ENCODE measurements around the gene OR2F2. TPM values are rescaled to one million over a fixed set of nuclear protein-coding genes. Genes with fewer than 3 reads are reported as not detected.

The OR2F2 gene
- total and polyA plus RNA-seq, 2 experiments from 2014 or later = not detected

DNA sequence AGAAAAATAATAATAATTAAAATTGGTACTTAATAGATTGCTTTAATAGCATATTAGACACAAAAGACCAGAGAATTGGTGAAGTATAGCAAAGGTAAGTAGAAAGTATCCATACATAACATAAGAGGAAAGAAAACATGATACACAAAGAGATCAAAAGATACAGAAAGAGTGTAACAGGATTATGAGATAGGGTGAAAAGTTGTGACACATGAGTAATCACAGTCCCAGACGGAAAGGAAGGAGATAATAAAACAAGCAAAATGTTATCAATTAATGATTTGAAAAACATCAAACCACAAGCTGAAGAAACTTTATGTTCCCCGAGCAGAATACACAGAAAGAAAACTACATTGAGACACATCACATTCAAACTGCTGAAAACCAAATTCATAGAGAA is 43.6 kb upstream of the OR2F2 start:
- Histone ChIP-seq H3K4me3 (no peak overlapping the region), H3K27ac (no peak overlapping the region), H3K36me3 (no peaks in the 10 kb centered on the region), H3K4me1 (ENCODE audit: low read depth) (no peaks in the 10 kb centered on the region), H3K27me3 (no peaks in the 10 kb centered on the region), H3K9me3 (ENCODE audit: low read depth) (no peaks in the 10 kb centered on the region)
- no peak for DNase-seq (ENCODE audit: low read depth in 1 of 2, low spot score in 1 of 2)
- TF ChIP-seq, protein P1, sequence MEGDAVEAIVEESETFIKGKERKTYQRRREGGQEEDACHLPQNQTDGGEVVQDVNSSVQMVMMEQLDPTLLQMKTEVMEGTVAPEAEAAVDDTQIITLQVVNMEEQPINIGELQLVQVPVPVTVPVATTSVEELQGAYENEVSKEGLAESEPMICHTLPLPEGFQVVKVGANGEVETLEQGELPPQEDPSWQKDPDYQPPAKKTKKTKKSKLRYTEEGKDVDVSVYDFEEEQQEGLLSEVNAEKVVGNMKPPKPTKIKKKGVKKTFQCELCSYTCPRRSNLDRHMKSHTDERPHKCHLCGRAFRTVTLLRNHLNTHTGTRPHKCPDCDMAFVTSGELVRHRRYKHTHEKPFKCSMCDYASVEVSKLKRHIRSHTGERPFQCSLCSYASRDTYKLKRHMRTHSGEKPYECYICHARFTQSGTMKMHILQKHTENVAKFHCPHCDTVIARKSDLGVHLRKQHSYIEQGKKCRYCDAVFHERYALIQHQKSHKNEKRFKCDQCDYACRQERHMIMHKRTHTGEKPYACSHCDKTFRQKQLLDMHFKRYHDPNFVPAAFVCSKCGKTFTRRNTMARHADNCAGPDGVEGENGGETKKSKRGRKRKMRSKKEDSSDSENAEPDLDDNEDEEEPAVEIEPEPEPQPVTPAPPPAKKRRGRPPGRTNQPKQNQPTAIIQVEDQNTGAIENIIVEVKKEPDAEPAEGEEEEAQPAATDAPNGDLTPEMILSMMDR (IDR thresholded peaks at IDR 0.05; ENCODE audit: low read depth, low read length) = no peak

DNA sequence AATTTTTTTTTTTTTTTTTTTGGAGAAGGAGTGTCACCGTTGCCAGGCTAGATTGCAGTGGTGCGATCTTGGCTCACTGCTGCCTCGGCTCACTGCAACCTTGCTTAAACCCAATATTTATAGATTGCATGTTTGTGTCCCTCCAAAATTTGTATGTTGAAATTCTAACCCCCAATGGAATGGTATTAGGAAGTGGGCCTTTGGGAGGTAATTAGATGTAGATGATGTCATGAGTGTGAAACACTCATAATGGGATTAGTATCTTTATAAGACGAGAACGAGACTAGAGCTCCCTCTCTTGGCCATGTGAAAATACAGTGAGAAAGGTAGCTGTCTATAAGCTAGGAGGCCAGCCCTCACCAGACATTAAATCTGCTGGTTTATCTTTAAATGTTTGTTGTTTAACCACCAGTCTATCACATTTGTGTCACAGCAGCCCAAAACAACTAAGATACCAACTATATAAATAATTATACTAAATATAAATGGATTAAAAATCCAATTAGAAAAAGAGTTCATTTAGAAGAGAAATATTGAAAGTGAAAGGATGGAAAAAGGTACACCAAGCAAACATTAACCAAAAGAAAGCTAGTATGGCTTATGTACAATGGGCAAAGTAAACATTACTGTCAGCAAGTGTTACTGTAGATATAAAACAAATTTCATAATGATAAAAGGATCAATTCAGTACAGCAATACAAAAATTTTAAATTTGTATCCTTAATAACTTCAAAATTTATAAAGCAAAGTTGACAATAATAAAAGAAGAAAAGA is 42.3 kb upstream of the OR2F2 start:
- TF ChIP-seq, protein P1 (IDR thresholded peaks at IDR 0.05; ENCODE audit: low read depth, low read length) = peak; percentile 43
- H3K4me3 ChIP-seq = no peak overlapping the region
- no peak overlapping the region for H3K27ac ChIP-seq
- peak; percentile 33 to 57 for DNase-seq (ENCODE audit: low read depth in 1 of 2, low spot score in 1 of 2)
- no peaks in the 10 kb centered on the region for H3K4me1 ChIP-seq (ENCODE audit: low read depth)
- H3K27me3 ChIP-seq = no peaks in the 10 kb centered on the region
- no peaks in the 10 kb centered on the region for H3K36me3 ChIP-seq
- no peaks in the 10 kb centered on the region for H3K9me3 ChIP-seq (ENCODE audit: low read depth)

DNA sequence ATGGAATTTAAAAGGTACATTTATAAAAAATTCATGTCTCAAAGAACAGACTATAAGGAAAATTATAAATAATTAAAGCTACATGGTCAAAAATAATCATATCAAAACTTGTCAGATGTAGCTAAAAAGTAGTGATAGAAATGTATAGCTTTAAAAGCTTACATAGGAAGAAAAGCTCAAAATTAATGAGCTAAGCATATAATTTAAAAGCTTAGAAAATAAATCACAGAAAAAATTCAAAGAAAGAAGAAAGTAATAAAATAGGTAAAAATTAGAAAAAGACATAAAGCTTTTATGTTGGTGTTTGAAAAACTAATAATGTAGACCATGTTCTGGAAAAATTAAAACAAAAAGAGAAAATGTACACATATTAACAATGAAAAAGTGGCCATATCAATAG is 38.4 kb upstream of the OR2F2 start:
- Histone ChIP-seq H3K4me1 (ENCODE audit: low read depth) (peaks cover 17% of the 10 kb centered on the region), H3K4me3 (no peak overlapping the region), H3K36me3 (no peaks in the 10 kb centered on the region), H3K27ac (no peak overlapping the region), H3K27me3 (no peaks in the 10 kb centered on the region), H3K9me3 (ENCODE audit: low read depth) (no peaks in the 10 kb centered on the region)
- DNase-seq (ENCODE audit: low read depth in 1 of 2, low spot score in 1 of 2) = no peak
- TF ChIP-seq, protein P1 (IDR thresholded peaks at IDR 0.05; ENCODE audit: low read depth, low read length) = no peak

DNA sequence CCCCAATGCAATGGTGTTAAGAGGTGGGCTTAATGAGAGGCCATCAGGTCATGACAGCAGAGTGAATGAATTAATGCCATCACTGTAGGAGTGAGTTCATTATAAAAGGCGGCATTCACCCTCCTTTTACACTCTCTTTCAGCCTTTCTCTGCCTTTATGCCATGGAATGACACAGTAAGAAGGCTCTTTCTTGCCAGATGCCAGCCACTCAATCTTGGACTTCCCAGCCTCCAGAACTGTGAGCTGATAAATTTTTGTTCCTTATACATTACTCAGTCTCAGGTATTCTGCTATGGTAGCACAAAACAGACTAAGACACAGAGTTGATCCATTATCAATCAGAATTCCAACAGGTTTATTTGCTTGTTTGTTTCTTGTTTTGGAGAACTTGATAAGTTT is 36.2 kb upstream of the OR2F2 start:
- Histone ChIP-seq H3K27me3 (no peaks in the 10 kb centered on the region), H3K4me1 (ENCODE audit: low read depth) (peaks cover 17% of the 10 kb centered on the region), H3K9me3 (ENCODE audit: low read depth) (no peaks in the 10 kb centered on the region), H3K27ac (no peak overlapping the region), H3K36me3 (no peaks in the 10 kb centered on the region), H3K4me3 (no peak overlapping the region)
- TF ChIP-seq, protein P1 (IDR thresholded peaks at IDR 0.05; ENCODE audit: low read depth, low read length) = no peak
- no peak for DNase-seq (ENCODE audit: low read depth in 1 of 2, low spot score in 1 of 2)

DNA sequence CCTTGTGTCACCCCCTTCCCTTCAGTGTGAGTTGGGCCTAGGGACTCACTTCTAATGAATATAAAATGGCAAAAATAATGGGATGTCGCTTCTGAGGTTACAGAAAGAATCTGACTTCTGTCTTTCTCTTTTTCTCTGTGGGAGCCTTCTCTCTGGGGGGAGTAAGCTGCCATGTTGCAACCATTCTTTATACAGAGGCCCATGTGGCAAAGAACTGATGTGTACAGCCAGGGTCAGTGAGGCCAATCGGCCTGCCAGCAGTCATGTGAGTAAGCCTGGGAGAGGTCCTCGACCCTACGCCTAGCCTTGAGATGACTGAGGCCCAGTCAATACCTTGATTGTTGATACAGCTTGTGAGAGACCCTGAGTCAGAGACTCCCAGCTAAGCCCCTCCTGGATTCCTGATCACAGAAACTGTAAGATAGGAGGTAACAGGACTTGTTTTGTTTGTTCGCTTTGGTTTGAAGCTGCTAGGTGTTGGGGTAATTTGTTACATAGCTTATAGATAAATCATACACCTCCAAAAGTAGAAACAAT is 34.7 kb upstream of the OR2F2 start:
- H3K27ac ChIP-seq = peak overlapping the region; percentile 89
- no peaks in the 10 kb centered on the region for H3K27me3 ChIP-seq
- no peaks in the 10 kb centered on the region for H3K9me3 ChIP-seq (ENCODE audit: low read depth)
- no peaks in the 10 kb centered on the region for H3K36me3 ChIP-seq
- peak overlapping the region; percentile 64 for H3K4me3 ChIP-seq
- no peak for DNase-seq (ENCODE audit: low read depth in 1 of 2, low spot score in 1 of 2)
- H3K4me1 ChIP-seq (ENCODE audit: low read depth) = peaks cover 28% of the 10 kb centered on the region
- TF ChIP-seq, protein P1 (IDR thresholded peaks at IDR 0.05; ENCODE audit: low read depth, low read length) = no peak

Measured in cardiac muscle cell (in vitro differentiated cells and primary cell).